ENCODE measurements around the gene PYROXD2.

The PYROXD2 gene

GRCh38 chr10:98456043-98456570, 41.1 kb upstream of the PYROXD2 start:
- Histone ChIP-seq H3K4me1 (ENCODE audit: control insufficient read depth in 5 of 5, insufficient read depth in 5 of 5, low read length in 5 of 5) (peaks cover 0 to 7% (median 0%) of the 10 kb centered on the region in 5 donors), H3K27ac (ENCODE audit: low read depth, low read length) (no peak overlapping the region), H3K9me3 (ENCODE audit: control insufficient read depth in 5 of 5, low read length in 5 of 5) (no peaks in the 10 kb centered on the region), H3K27me3 (ENCODE audit: control insufficient read depth in 5 of 5, insufficient read depth in 4 of 5, low read length in 5 of 5) (peaks cover 0 to 8% (median 0%) of the 10 kb centered on the region in 5 donors), H3K36me3 (ENCODE audit: control insufficient read depth in 5 of 5, insufficient read depth in 5 of 5, low read length in 5 of 5) (no peaks in the 10 kb centered on the region), H3K9ac (ENCODE audit: low read length in 5 of 5) (no peak overlapping the region), H3K4me3 (ENCODE audit: low read depth in 1 of 5, low read length in 5 of 5) (no peak overlapping the region)

- Histone ChIP-seq H3K9me3 (ENCODE audit: control insufficient read depth in 5 of 5, low read length in 5 of 5) (peaks cover 0 to 3% (median 0%) of the 10 kb centered on the region in 5 donors), H3K27ac (ENCODE audit: low read depth, low read length) (no peak overlapping the region), H3K4me3 (ENCODE audit: low read depth in 1 of 5, low read length in 5 of 5) (no peak overlapping the region), H3K4me1 (ENCODE audit: control insufficient read depth in 5 of 5, insufficient read depth in 5 of 5, low read length in 5 of 5) (no peaks in the 10 kb centered on the region), H3K27me3 (ENCODE audit: control insufficient read depth in 5 of 5, insufficient read depth in 4 of 5, low read length in 5 of 5) (peaks cover 0 to 8% (median 0%) of the 10 kb centered on the region in 5 donors), H3K36me3 (ENCODE audit: control insufficient read depth in 5 of 5, insufficient read depth in 5 of 5, low read length in 5 of 5) (no peaks in the 10 kb centered on the region), H3K9ac (ENCODE audit: low read length in 5 of 5) (no peak overlapping the region)
These were observed 38.7 kb upstream of the PYROXD2 start for GRCh38 chr10:98453729-98454128.

- H3K9ac ChIP-seq (ENCODE audit: low read length in 5 of 5), result no peak overlapping the region
- no peak overlapping the region for H3K4me3 ChIP-seq (ENCODE audit: low read depth in 1 of 5, low read length in 5 of 5)
- peaks cover 0 to 3% (median 0%) of the 10 kb centered on the region in 5 donors for H3K9me3 ChIP-seq (ENCODE audit: control insufficient read depth in 5 of 5, low read length in 5 of 5)
- no peak overlapping the region for H3K27ac ChIP-seq (ENCODE audit: low read depth, low read length)
- no peaks in the 10 kb centered on the region for H3K27me3 ChIP-seq (ENCODE audit: control insufficient read depth in 5 of 5, insufficient read depth in 4 of 5, low read length in 5 of 5)
- H3K4me1 ChIP-seq (ENCODE audit: control insufficient read depth in 5 of 5, insufficient read depth in 5 of 5, low read length in 5 of 5), result peaks cover 2 to 14% (median 10%) of the 10 kb centered on the region in 5 donors
- no peaks in the 10 kb centered on the region for H3K36me3 ChIP-seq (ENCODE audit: control insufficient read depth in 5 of 5, insufficient read depth in 5 of 5, low read length in 5 of 5)
These were observed 35.6 kb upstream of the PYROXD2 start for GRCh38 chr10:98450618-98451017.

GRCh38 chr10:98449287-98449686, 34.3 kb upstream of the PYROXD2 start:
- Histone ChIP-seq H3K36me3 (ENCODE audit: control insufficient read depth in 5 of 5, insufficient read depth in 5 of 5, low read length in 5 of 5) (peaks cover 0 to 12% (median 11%) of the 10 kb centered on the region in 5 donors), H3K9ac (ENCODE audit: low read length in 5 of 5) (no peak overlapping the region), H3K27me3 (ENCODE audit: control insufficient read depth in 5 of 5, insufficient read depth in 4 of 5, low read length in 5 of 5) (no peaks in the 10 kb centered on the region)

GRCh38 chr10:98446661-98447221, 31.8 kb upstream of the PYROXD2 start, which contains the start of gene HPS1:
HPS1 (minus strand) TSS chr10:98446935; CDS start chr10:98443240, 3,695 bp downstream.
- peak within 1 kb of the TSS; percentile 67 to 81 (median 72) for H3K4me3 ChIP-seq (ENCODE audit: low read depth in 1 of 5, low read length in 5 of 5)
- H3K27ac ChIP-seq (ENCODE audit: low read depth, low read length), result peak within 1 kb of the TSS; percentile 95
- H3K4me1 ChIP-seq (ENCODE audit: control insufficient read depth in 5 of 5, insufficient read depth in 5 of 5, low read length in 5 of 5), result peaks cover 5 to 26% (median 21%) of the 10 kb centered on the region in 5 donors
- peaks cover 5 to 38% (median 31%) of the 10 kb centered on the region in 5 donors for H3K36me3 ChIP-seq (ENCODE audit: control insufficient read depth in 5 of 5, insufficient read depth in 5 of 5, low read length in 5 of 5)
- H3K9me3 ChIP-seq (ENCODE audit: control insufficient read depth in 5 of 5, low read length in 5 of 5), result peaks cover 0 to 3% (median 0%) of the 10 kb centered on the region in 5 donors
- no peaks in the 10 kb centered on the region for H3K27me3 ChIP-seq (ENCODE audit: control insufficient read depth in 5 of 5, insufficient read depth in 4 of 5, low read length in 5 of 5)
- H3K9ac ChIP-seq (ENCODE audit: low read length in 5 of 5), result peak within 1 kb of the TSS; percentile 74 to 94 (median 90)

More at GRCh38 chr10:98449287-98449686, 34.3 kb upstream of the PYROXD2 start:
- peaks cover 0 to 3% (median 0%) of the 10 kb centered on the region in 5 donors for H3K9me3 ChIP-seq (ENCODE audit: control insufficient read depth in 5 of 5, low read length in 5 of 5)
- H3K27ac ChIP-seq (ENCODE audit: low read depth, low read length), result no peak overlapping the region
- H3K4me1 ChIP-seq (ENCODE audit: control insufficient read depth in 5 of 5, insufficient read depth in 5 of 5, low read length in 5 of 5), result peaks cover 5 to 26% (median 21%) of the 10 kb centered on the region in 5 donors
- no peak overlapping the region for H3K4me3 ChIP-seq (ENCODE audit: low read depth in 1 of 5, low read length in 5 of 5)

- peak overlapping the region; percentile 95 for H3K27ac ChIP-seq (ENCODE audit: low read depth, low read length)
- H3K36me3 ChIP-seq (ENCODE audit: control insufficient read depth in 5 of 5, insufficient read depth in 5 of 5, low read length in 5 of 5), result peaks cover 10 to 38% (median 32%) of the 10 kb centered on the region in 5 donors
- peaks cover 5 to 26% (median 21%) of the 10 kb centered on the region in 5 donors for H3K4me1 ChIP-seq (ENCODE audit: control insufficient read depth in 5 of 5, insufficient read depth in 5 of 5, low read length in 5 of 5)
- peaks cover 0 to 3% (median 0%) of the 10 kb centered on the region in 5 donors for H3K9me3 ChIP-seq (ENCODE audit: control insufficient read depth in 5 of 5, low read length in 5 of 5)
- peak overlapping the region; percentile 65 to 80 (median 70) for H3K4me3 ChIP-seq (ENCODE audit: low read depth in 1 of 5, low read length in 5 of 5)
- peak overlapping the region; percentile 74 to 94 (median 90) for H3K9ac ChIP-seq (ENCODE audit: low read length in 5 of 5)
- H3K27me3 ChIP-seq (ENCODE audit: control insufficient read depth in 5 of 5, insufficient read depth in 4 of 5, low read length in 5 of 5), result no peaks in the 10 kb centered on the region
These were observed 31.2 kb upstream of the PYROXD2 start for GRCh38 chr10:98446151-98446660.

GRCh38 chr10:98445200-98445812, 30.3 kb upstream of the PYROXD2 start:
- H3K4me1 ChIP-seq (ENCODE audit: control insufficient read depth in 5 of 5, insufficient read depth in 5 of 5, low read length in 5 of 5), result peaks cover 5 to 26% (median 21%) of the 10 kb centered on the region in 5 donors
- peak overlapping the region in 4 of 5 donors; percentile 65 to 80 (median 70) for H3K4me3 ChIP-seq (ENCODE audit: low read depth in 1 of 5, low read length in 5 of 5)
- peak overlapping the region; percentile 95 for H3K27ac ChIP-seq (ENCODE audit: low read depth, low read length)
- H3K9me3 ChIP-seq (ENCODE audit: control insufficient read depth in 5 of 5, low read length in 5 of 5), result peaks cover 0 to 3% (median 0%) of the 10 kb centered on the region in 5 donors
- peak overlapping the region; percentile 74 to 94 (median 90) for H3K9ac ChIP-seq (ENCODE audit: low read length in 5 of 5)
- H3K36me3 ChIP-seq (ENCODE audit: control insufficient read depth in 5 of 5, insufficient read depth in 5 of 5, low read length in 5 of 5), result peaks cover 10 to 38% (median 32%) of the 10 kb centered on the region in 5 donors
- H3K27me3 ChIP-seq (ENCODE audit: control insufficient read depth in 5 of 5, insufficient read depth in 4 of 5, low read length in 5 of 5), result no peaks in the 10 kb centered on the region

GRCh38 chr10:98444314-98445006, 29.5 kb upstream of the PYROXD2 start:
- Histone ChIP-seq H3K36me3 (ENCODE audit: control insufficient read depth in 5 of 5, insufficient read depth in 5 of 5, low read length in 5 of 5) (peaks cover 18 to 44% (median 32%) of the 10 kb centered on the region in 5 donors), H3K4me3 (ENCODE audit: low read depth in 1 of 5, low read length in 5 of 5) (no peak overlapping the region), H3K27me3 (ENCODE audit: control insufficient read depth in 5 of 5, insufficient read depth in 4 of 5, low read length in 5 of 5) (no peaks in the 10 kb centered on the region), H3K9ac (ENCODE audit: low read length in 5 of 5) (no peak overlapping the region), H3K4me1 (ENCODE audit: control insufficient read depth in 5 of 5, insufficient read depth in 5 of 5, low read length in 5 of 5) (peaks cover 5 to 26% (median 21%) of the 10 kb centered on the region in 5 donors), H3K9me3 (ENCODE audit: control insufficient read depth in 5 of 5, low read length in 5 of 5) (peaks cover 0 to 3% (median 0%) of the 10 kb centered on the region in 5 donors), H3K27ac (ENCODE audit: low read depth, low read length) (peak overlapping the region; percentile 2)

GRCh38 chr10:98438715-98439114, 23.7 kb upstream of the PYROXD2 start:
- Histone ChIP-seq H3K9ac (ENCODE audit: low read length in 5 of 5) (no peak overlapping the region), H3K4me1 (ENCODE audit: control insufficient read depth in 5 of 5, insufficient read depth in 5 of 5, low read length in 5 of 5) (peaks cover 0 to 7% (median 0%) of the 10 kb centered on the region in 5 donors), H3K27me3 (ENCODE audit: control insufficient read depth in 5 of 5, insufficient read depth in 4 of 5, low read length in 5 of 5) (no peaks in the 10 kb centered on the region), H3K9me3 (ENCODE audit: control insufficient read depth in 5 of 5, low read length in 5 of 5) (no peaks in the 10 kb centered on the region), H3K4me3 (ENCODE audit: low read depth in 1 of 5, low read length in 5 of 5) (no peak overlapping the region), H3K27ac (ENCODE audit: low read depth, low read length) (no peak overlapping the region), H3K36me3 (ENCODE audit: control insufficient read depth in 5 of 5, insufficient read depth in 5 of 5, low read length in 5 of 5) (peaks cover 26 to 65% (median 50%) of the 10 kb centered on the region in 5 donors)

Data from subcutaneous abdominal adipose tissue (tissue), 5 donors.